Measurements from ENCODE around the gene RPS6KA5.
"Not testable (repeated sequence)": the region's sequence is repeated elsewhere in the genome, so short reads cannot be mapped to it uniquely, and the experiment has no call there.

RPS6KA5 gene

GRCh38 chr14:90940318-90940962, 120.0 kb downstream of the RPS6KA5 start:
- no peak for DNase-seq (ENCODE audit: insufficient read length, low spot score)
- FAIRE-seq, result no peak
- TF ChIP-seq CTCF (IDR thresholded peaks at IDR 0.05; ENCODE audit: insufficient read depth, missing control alignments), result no peak

- DNase-seq (ENCODE audit: insufficient read length, low spot score); FAIRE-seq: not testable (repeated sequence)
These were observed 121.1 kb downstream of the RPS6KA5 start for GRCh38 chr14:90939252-90939795.

- DNase-seq (ENCODE audit: insufficient read length, low spot score), result no peak
- no peak for FAIRE-seq
- no peak for TF ChIP-seq CTCF (IDR thresholded peaks at IDR 0.05; ENCODE audit: insufficient read depth, missing control alignments)
These were observed 121.8 kb downstream of the RPS6KA5 start for GRCh38 chr14:90938615-90939014.

- no peak for FAIRE-seq
- TF ChIP-seq CTCF (IDR thresholded peaks at IDR 0.05; ENCODE audit: insufficient read depth, missing control alignments), result no peak
- no peak for DNase-seq (ENCODE audit: insufficient read length, low spot score)
These were observed 123.5 kb downstream of the RPS6KA5 start for GRCh38 chr14:90936757-90937440.

- no peak for DNase-seq (ENCODE audit: insufficient read length, low spot score)
- FAIRE-seq, result no peak
- TF ChIP-seq CTCF (IDR thresholded peaks at IDR 0.05; ENCODE audit: insufficient read depth, missing control alignments), result no peak
These were observed 135.7 kb downstream of the RPS6KA5 start for GRCh38 chr14:90924621-90925340.

- FAIRE-seq (no peak), DNase-seq (ENCODE audit: insufficient read length, low spot score) (no peak)
- TF ChIP-seq CTCF (IDR thresholded peaks at IDR 0.05; ENCODE audit: insufficient read depth, missing control alignments), result no peak
These were observed 138.3 kb downstream of the RPS6KA5 start for GRCh38 chr14:90922141-90922540.

- no peak for FAIRE-seq
- no peak for DNase-seq (ENCODE audit: insufficient read length, low spot score)
- no peak for TF ChIP-seq CTCF (IDR thresholded peaks at IDR 0.05; ENCODE audit: insufficient read depth, missing control alignments)
These were observed 149.3 kb downstream of the RPS6KA5 start for GRCh38 chr14:90911121-90911520.

Measured in D721Med (cell line).